Measurements from ENCODE around the gene TENT5C. TPM values are rescaled to one million over a fixed set of nuclear protein-coding genes. Genes with fewer than 3 reads are reported as not detected.

The TENT5C gene
- total and polyA plus RNA-seq, 2 of the 13 experiments (the other 11 are each of a cell fraction or from before 2014, with no cell fraction given) = 0.02 to 0.38 TPM

GRCh38 chr1:117633423-117633822 is 27.6 kb downstream of the TENT5C start:
- Histone ChIP-seq H3K9ac (ENCODE audit: insufficient read depth, low read depth, low read length) (no peak overlapping the region), H4K20me1 (ENCODE audit: insufficient read depth, low read length) (no peaks in the 10 kb centered on the region), H2AFZ (ENCODE audit: low read length) (no peak overlapping the region), H3K9me3 (ENCODE audit: low read length) (no peaks in the 10 kb centered on the region), H3K36me3 (replicated peaks in 1 of 2; ENCODE audit: control insufficient read depth in 1 of 2, insufficient read depth in 2 of 2, low read length in 2 of 2) (no peaks in the 10 kb centered on the region), H3K27ac (ENCODE audit: extremely low read length, insufficient read depth, low read length) (no peak overlapping the region), H3K4me3 (replicated peaks in 1 of 3; ENCODE audit: insufficient read depth in 1 of 3, low read depth in 2 of 3, low read length in 3 of 3) (no peak overlapping the region), H3K4me1 (ENCODE audit: insufficient read depth, low read length) (no peaks in the 10 kb centered on the region), H3K79me2 (ENCODE audit: insufficient read depth, low read length) (no peaks in the 10 kb centered on the region), H3K27me3 (ENCODE audit: control insufficient read depth in 1 of 2, insufficient read depth in 2 of 2, low read length in 2 of 2) (no peaks in the 10 kb centered on the region; a peak in 1 of 5 replicates), H3K4me2 (ENCODE audit: low read depth, low read length) (no peak overlapping the region)
- in situ Hi-C loops (cut with HindIII; ENCODE audit: extremely low pct_ligation_motif_present, low pct_unique_long_range_greater_than_20kb) (no loop called here), intact Hi-C loops (cut with micrococcal nuclease; ENCODE audit: unreplicated experiment) (loop anchor here (10.0 kb wide), 1 partner anchor 61 kb away; no protein-coding TSS in a partner anchor)
- ChIA-PET POLR2A (no interaction called here), CTCF (ENCODE audit: low intra/inter-chr PET ratio, low total read pairs) (no interaction called here)
- WGBS (ENCODE audit: low lambda C conversion rate) = 57% methylated on average over 7 of the region's 7 CpGs
- BruUV-seq (replicated peaks) = no TSS peak
- FAIRE-seq = no peak
- DNase-seq (ENCODE audit: low spot score) = no peak
- TF ChIP-seq ZNF768 (CRISPR knock-in tag; IDR thresholded peaks at IDR 0.05) = peak; percentile 82
- no peak for TF ChIP-seq ZNF143 (CRISPR knock-in tag; IDR thresholded peaks at IDR 0.05)
- no peak for ATAC-seq

GRCh38 chr1:117633936-117634335 is 28.1 kb downstream of the TENT5C start:
- no peak overlapping the region for H3K4me3 ChIP-seq (replicated peaks in 1 of 3; ENCODE audit: insufficient read depth in 1 of 3, low read depth in 2 of 3, low read length in 3 of 3)
- H3K4me1 ChIP-seq (ENCODE audit: insufficient read depth, low read length) = no peaks in the 10 kb centered on the region
- BruUV-seq (replicated peaks) = no TSS peak
- no peaks in the 10 kb centered on the region for H3K9me3 ChIP-seq (ENCODE audit: low read length)
- TF ChIP-seq, protein P1, sequence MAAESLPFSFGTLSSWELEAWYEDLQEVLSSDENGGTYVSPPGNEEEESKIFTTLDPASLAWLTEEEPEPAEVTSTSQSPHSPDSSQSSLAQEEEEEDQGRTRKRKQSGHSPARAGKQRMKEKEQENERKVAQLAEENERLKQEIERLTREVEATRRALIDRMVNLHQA (CRISPR knock-in tag; IDR thresholded peaks at IDR 0.05) = no peak
- TF ChIP-seq SP140L (CRISPR knock-in tag; IDR thresholded peaks at IDR 0.05; ENCODE audit: borderline replicate concordance) (no peak), MXD4 (CRISPR knock-in tag; IDR thresholded peaks at IDR 0.05) (no peak), SRSF9 (IDR thresholded peaks at IDR 0.05; ENCODE audit: borderline replicate concordance, insufficient read depth, low read depth, low read length, poor library complexity, severe bottlenecking) (no peak), MATR3 (CRISPR knock-in tag; IDR thresholded peaks at IDR 0.05) (no peak), ZNF24 (IDR thresholded peaks at IDR 0.05) (no peak), NR1H2 (CRISPR knock-in tag; IDR thresholded peaks at IDR 0.05; ENCODE audit: borderline replicate concordance, low read depth) (no peak), ZSCAN21 (CRISPR knock-in tag; IDR thresholded peaks at IDR 0.05; ENCODE audit: borderline replicate concordance) (no peak), CREM (IDR thresholded peaks at IDR 0.05) (no peak), CREM (CRISPR knock-in tag; IDR thresholded peaks at IDR 0.05) (no peak), ZNF563 (CRISPR knock-in tag; IDR thresholded peaks at IDR 0.05) (no peak), PRPF4 (IDR thresholded peaks at IDR 0.05; ENCODE audit: low read depth, low read length, poor library complexity, severe bottlenecking) (no peak), ZNF672 (CRISPR knock-in tag; IDR thresholded peaks at IDR 0.05) (no peak), RARG (CRISPR knock-in tag; IDR thresholded peaks at IDR 0.05; ENCODE audit: low read depth) (no peak), ZNF775 (CRISPR knock-in tag; IDR thresholded peaks at IDR 0.05; ENCODE audit: borderline replicate concordance) (no peak), ZFP37 (CRISPR knock-in tag; IDR thresholded peaks at IDR 0.05; ENCODE audit: borderline replicate concordance) (no peak), RXRA (CRISPR knock-in tag; IDR thresholded peaks at IDR 0.05) (no peak), ZNF180 (CRISPR knock-in tag; IDR thresholded peaks at IDR 0.05; ENCODE audit: borderline replicate concordance, low read depth) (no peak)
- no peak overlapping the region for H3K9ac ChIP-seq (ENCODE audit: insufficient read depth, low read depth, low read length)
- ChIA-PET POLR2A (no interaction called here), CTCF (ENCODE audit: low intra/inter-chr PET ratio, low total read pairs) (no interaction called here)
- no peaks in the 10 kb centered on the region for H3K79me2 ChIP-seq (ENCODE audit: insufficient read depth, low read length)
- intact Hi-C loops (cut with micrococcal nuclease; ENCODE audit: unreplicated experiment) (loop anchor here (10.0 kb wide), 1 partner anchor 61 kb away; no protein-coding TSS in a partner anchor), in situ Hi-C loops (cut with HindIII; ENCODE audit: extremely low pct_ligation_motif_present, low pct_unique_long_range_greater_than_20kb) (no loop called here)
- H3K27me3 ChIP-seq (ENCODE audit: control insufficient read depth in 1 of 2, insufficient read depth in 2 of 2, low read length in 2 of 2) = no peaks in the 10 kb centered on the region; a peak in 1 of 5 replicates
- no peak overlapping the region for H2AFZ ChIP-seq (ENCODE audit: low read length)
- H4K20me1 ChIP-seq (ENCODE audit: insufficient read depth, low read length) = no peaks in the 10 kb centered on the region
- no peak for FAIRE-seq
- no peak for ATAC-seq
- DNase-seq (ENCODE audit: low spot score) = no peak
- H3K4me2 ChIP-seq (ENCODE audit: low read depth, low read length) = no peak overlapping the region
- no peak overlapping the region for H3K27ac ChIP-seq (ENCODE audit: extremely low read length, insufficient read depth, low read length)
- no peaks in the 10 kb centered on the region for H3K36me3 ChIP-seq (replicated peaks in 1 of 2; ENCODE audit: control insufficient read depth in 1 of 2, insufficient read depth in 2 of 2, low read length in 2 of 2)
- WGBS (ENCODE audit: low lambda C conversion rate) = 50% methylated on average over 4 of the region's 5 CpGs

Measured in HepG2 (cell line).